SK-N-SH treated with all-trans-retinoic acid at 6 μM for 48 hours (cell line): Measurements from ENCODE around the gene ERVH48-1.
"Not testable (repeated sequence)": the region's sequence is repeated elsewhere in the genome, so short reads cannot be mapped to it uniquely, and the experiment has no call there.

Source experiments
- ATAC-seq: fragments of 200-7000 bp; cut with Tn5 transposase; 3 replicates; pipeline ENCODE4 v1.9.1; 2020; ENCODE audit warnings: mild to moderate bottlenecking, moderate library complexity
- CREB5 ChIP-seq: fragments of 250-450 bp; sonication (Bioruptor Pico); IDR thresholded peaks from 2 replicates; pipeline ENCODE4 v1.5.1; 2020; ENCODE audit warnings: low read depth, mild to moderate bottlenecking, moderate library complexity
- CSDC2 ChIP-seq: fragments of 250-450 bp; sonication (Bioruptor Pico); IDR thresholded peaks from 2 replicates; pipeline ENCODE4 v1.5.0; 2020; ENCODE audit warnings: mild to moderate bottlenecking, moderate library complexity
- CSRNP3 ChIP-seq: fragments of 250-450 bp; sonication (Bioruptor Pico); IDR thresholded peaks from 2 replicates; pipeline ENCODE4 v1.5.1; 2021; ENCODE audit warnings: mild to moderate bottlenecking, moderate library complexity
- GLIS3 ChIP-seq: fragments of 250-450 bp; sonication (Bioruptor Pico); IDR thresholded peaks from 2 replicates; pipeline ENCODE4 v1.5.0; 2020; ENCODE audit warnings: mild to moderate bottlenecking, moderate library complexity
- OSR1 ChIP-seq: fragments of 250-450 bp; sonication (Bioruptor Pico); IDR thresholded peaks from 2 replicates; pipeline ENCODE4 v1.8.0; 2022; ENCODE audit warnings: moderate library complexity, mild to moderate bottlenecking, inconsistent platforms
- POU6F1 ChIP-seq: fragments of 250-450 bp; sonication (Bioruptor Pico); IDR thresholded peaks from 2 replicates; pipeline ENCODE4 v1.8.0; 2021; ENCODE audit warnings: low read depth, mild to moderate bottlenecking, moderate library complexity, borderline replicate concordance
- RARB ChIP-seq: fragments of 250-450 bp; sonication (Bioruptor Pico); IDR thresholded peaks from 2 replicates; pipeline ENCODE4 v1.8.0; 2021; ENCODE audit warnings: mild to moderate bottlenecking, moderate library complexity
- SNAI2 ChIP-seq: fragments of 250-450 bp; sonication (Bioruptor Pico); IDR thresholded peaks from 2 replicates; pipeline ENCODE4 v1.5.0; 2020; ENCODE audit warnings: mild to moderate bottlenecking, moderate library complexity
- TCF4 ChIP-seq: fragments of 250-450 bp; sonication (Bioruptor Pico); IDR thresholded peaks from 2 replicates; pipeline ENCODE4 v1.8.0; 2021; ENCODE audit warnings: mild to moderate bottlenecking, moderate library complexity, borderline replicate concordance
- TOX ChIP-seq: fragments of 250-450 bp; sonication (Bioruptor Pico); IDR thresholded peaks from 2 replicates; pipeline ENCODE4 v1.8.0; 2021; ENCODE audit warnings: mild to moderate bottlenecking, moderate library complexity, borderline replicate concordance
- TSHZ2 ChIP-seq: fragments of 250-450 bp; sonication (Bioruptor Pico); IDR thresholded peaks from 2 replicates; pipeline ENCODE4 v1.5.0; 2020; ENCODE audit warnings: mild to moderate bottlenecking, moderate library complexity
- ZC3H10 ChIP-seq: fragments of 250-450 bp; sonication (Bioruptor Pico); IDR thresholded peaks from 2 replicates; pipeline ENCODE4 v1.5.1; 2021; ENCODE audit warnings: mild to moderate bottlenecking, moderate library complexity
- ZFP30 ChIP-seq: fragments of 450-650 bp; formaldehyde crosslinking; IDR thresholded peaks from 2 replicates; pipeline ENCODE4 v1.5.0; 2022; ENCODE audit warnings: mild to moderate bottlenecking, moderate library complexity
- ZNF565 ChIP-seq: fragments of 450-650 bp; formaldehyde crosslinking; conservative IDR thresholded peaks from 2 replicates; pipeline ENCODE4 v1.5.0; 2020; ENCODE audit warnings: low read depth, mild to moderate bottlenecking, moderate library complexity
- ZNF70 ChIP-seq: fragments of 450-650 bp; formaldehyde crosslinking; IDR thresholded peaks from 2 replicates; pipeline ENCODE4 v1.5.0; 2020; ENCODE audit warnings: mild to moderate bottlenecking, moderate library complexity

ERVH48-1 gene

GRCh38 chr21:42970946-42971653 lies 45.7 kb upstream of the ERVH48-1 start (continued):
- TF ChIP-seq TSHZ2 (no peak), GLIS3 (CRISPR knock-in tag) (no peak), RARB (CRISPR knock-in tag) (no peak)

GRCh38 chr21:42969193-42969600 lies 43.8 kb upstream of the ERVH48-1 start:
- TF ChIP-seq CSDC2 (CRISPR knock-in tag) (no peak), ZFP30 (CRISPR knock-in tag) (no peak), ZNF70 (no peak), CREB5 (CRISPR knock-in tag) (no peak)
- TF ChIP-seq, all 23 proteins: peak for 0
- ATAC-seq = no peak

GRCh38 chr21:42967616-42968015 lies 42.2 kb upstream of the ERVH48-1 start:
- ATAC-seq = not testable (repeated sequence)

- no peak for ATAC-seq
These were observed 39.8 kb upstream of the ERVH48-1 start for GRCh38 chr21:42965211-42965560.

GRCh38 chr21:42964546-42965210 lies 39.2 kb upstream of the ERVH48-1 start:
- TF ChIP-seq ZNF565 (CRISPR knock-in tag) (no peak), CSRNP3 (CRISPR knock-in tag) (no peak), ZNF70 (no peak), TOX (no peak), GLIS3 (CRISPR knock-in tag) (no peak), SNAI2 (no peak)
- ATAC-seq = no peak

More at GRCh38 chr21:42965211-42965560, 39.8 kb upstream of the ERVH48-1 start:
- TF ChIP-seq POU6F1 (CRISPR knock-in tag) (no peak), CSRNP3 (CRISPR knock-in tag) (no peak), TOX (no peak), CSDC2 (CRISPR knock-in tag) (no peak), TCF4 (CRISPR knock-in tag) (no peak), ZNF70 (no peak), ZC3H10 (no peak), OSR1 (CRISPR knock-in tag) (no peak)
